Activated CD8-positive, alpha-beta memory T cell treated with anti-CD3 and anti-CD28 coated beads for 48 hours (primary cell): ENCODE measurements around the gene ACVR2A.

ENCODE experiments used
- DNase-seq, 3 experiments: peaks; one replicate each; pipeline ENCODE4 v3.0.0-alpha.2; 2020; ENCODE audit warnings: low read depth in 2 of 3, low spot score in 2 of 3

ACVR2A gene

GRCh38 chr2:147854557-147855134 is 9.8 kb downstream of the ACVR2A start:
- DNase-seq, result no peak

DNA sequence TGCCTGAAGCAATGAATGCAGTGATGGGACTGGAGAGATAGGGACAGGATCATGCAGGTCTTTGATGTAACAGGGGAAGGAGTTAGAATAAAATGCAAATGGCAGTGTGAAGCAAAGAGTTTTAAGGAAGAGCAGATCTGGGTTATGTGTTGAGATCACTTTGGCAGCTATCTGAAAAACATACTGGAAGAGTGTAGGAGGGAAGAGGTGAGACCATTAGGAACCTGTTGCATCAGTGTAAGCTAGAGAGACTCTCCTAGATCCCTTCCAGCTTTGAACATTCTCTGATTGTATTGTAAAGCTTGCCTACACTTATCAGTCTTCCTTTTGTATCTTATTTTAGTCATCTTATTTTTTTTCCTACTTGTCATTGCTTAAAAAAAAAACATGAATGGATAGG is 10.5 kb downstream of the ACVR2A start:
- no peak for DNase-seq

DNA sequence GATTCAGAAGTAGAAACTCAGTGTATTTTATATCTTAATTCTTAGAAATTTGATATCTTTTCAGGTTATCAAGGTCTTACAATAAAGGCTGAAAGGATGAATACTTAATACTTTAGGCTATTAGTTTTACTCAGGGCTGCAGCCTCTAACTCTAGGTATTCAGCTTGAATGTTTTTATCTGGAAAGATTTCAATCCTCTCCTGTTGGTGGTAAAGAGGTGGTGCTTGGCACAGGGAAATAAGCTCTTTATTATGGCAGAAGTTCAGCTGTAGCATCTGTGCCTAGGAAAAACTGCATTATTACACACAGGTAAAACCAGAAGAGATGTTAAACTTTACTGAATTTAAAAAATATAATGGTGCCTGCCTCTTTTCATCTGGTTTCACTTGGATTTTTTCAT is 11.1 kb downstream of the ACVR2A start:
- no peak for DNase-seq

DNA sequence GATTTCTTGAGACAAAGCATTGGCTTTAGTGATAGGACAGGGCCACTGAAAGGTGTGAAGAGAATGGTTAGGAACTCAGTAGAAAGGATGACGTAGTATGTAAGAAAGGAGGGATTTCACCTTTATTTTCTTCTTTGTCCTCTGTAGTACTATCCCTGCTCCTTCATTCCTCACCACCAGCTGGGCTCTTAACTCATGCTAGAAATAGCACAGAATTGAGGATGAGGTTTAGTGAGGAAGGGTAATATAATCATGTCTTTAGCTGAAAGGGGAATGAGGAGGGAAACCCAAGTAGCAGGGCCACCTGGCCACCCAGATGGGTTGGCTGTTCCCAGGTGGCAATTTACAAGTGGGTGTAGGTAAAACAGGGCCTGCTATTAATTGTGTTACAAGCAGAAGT is 15.2 kb downstream of the ACVR2A start:
- no peak for DNase-seq

DNA sequence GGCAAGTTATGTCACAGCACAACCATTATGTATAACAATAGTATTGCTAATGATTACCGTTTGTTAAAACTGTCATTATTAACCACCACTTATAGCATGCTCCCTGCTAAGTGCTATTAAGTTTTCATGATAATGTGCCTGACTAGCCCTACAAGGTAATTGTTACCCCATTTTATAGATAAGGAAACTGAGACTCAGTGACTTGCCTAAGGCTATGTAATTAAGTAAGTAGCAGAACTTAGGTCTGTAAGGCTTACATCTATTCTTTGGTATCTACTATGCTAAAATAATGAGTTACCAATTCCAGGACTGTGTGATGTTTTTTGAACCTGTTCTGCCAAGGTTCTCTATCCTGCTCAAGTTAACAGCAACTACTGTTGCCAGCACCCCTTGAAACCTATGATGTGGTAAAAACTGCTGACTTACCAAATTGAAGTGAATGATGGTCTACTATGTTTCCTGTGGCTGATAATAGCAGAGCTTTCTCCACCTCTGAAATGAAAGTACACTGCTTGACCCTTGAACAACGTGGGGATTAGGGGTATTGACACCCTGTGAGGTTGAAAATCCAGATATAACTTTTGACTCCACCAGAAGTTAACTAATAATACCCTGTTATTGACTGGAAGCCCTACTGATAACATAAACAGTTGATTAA is 18.2 kb downstream of the ACVR2A start:
- no peak for DNase-seq

- DNase-seq, result no peak
These were observed 19.0 kb downstream of the ACVR2A start for GRCh38 chr2:147863835-147864234.

DNA sequence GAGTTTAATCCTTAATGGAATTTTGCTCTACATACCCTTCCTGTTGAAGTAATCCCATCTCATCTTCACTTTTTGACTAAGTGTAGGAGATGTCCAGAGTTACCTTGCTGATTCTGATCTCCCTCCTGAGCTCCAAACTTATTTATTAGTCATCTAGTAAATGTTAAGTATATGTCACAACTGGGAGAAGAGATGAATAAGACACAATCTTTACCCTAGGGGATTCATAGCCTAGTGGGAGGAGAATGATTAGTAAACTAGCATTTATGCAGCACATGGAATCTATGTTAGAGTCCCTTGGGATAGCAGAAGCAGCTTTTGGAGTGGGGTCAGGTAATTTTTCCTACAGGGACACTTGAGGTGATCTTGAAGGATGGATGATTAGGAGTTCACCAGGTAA is 20.7 kb downstream of the ACVR2A start:
- DNase-seq, result no peak

DNA sequence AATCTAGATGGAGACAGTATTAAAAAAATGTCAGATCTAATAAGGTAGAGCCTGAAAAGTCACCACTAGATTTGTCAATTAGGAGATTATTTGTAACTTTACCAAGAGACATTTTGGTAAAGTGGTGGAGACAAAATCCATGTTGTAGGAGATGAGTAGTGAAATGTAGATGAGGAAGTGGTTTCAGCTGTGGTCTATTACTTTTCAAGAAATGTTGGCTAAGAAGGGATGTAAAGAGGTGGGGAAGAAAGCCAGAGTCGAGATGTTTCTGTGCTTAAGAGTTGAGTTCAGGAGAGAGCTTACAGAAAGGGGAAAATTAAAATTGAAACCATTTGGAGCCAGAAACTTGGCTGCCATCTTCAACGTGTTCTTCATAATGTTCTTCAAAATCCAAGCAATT is 22.2 kb downstream of the ACVR2A start:
- DNase-seq, result no peak

DNA sequence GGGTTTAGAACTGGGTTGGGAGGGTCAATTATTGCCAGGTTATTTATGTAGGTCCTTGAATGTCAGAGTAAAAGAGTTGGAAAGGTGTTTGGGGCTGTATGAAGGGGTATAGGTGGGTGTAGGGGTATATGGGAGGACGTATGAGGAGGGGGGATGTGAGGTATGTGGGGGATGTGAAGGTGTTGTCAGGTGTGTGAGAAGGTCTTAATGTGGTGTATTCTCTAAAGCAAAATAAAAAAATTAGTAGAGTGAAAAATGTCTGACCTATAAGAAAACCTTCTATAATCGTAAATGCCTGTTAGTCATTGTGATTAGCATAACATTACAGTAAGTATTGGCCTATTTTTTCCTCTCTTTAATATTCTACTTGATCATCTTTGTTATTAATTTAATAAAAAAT is 25.1 kb downstream of the ACVR2A start:
- DNase-seq, result no peak

DNA sequence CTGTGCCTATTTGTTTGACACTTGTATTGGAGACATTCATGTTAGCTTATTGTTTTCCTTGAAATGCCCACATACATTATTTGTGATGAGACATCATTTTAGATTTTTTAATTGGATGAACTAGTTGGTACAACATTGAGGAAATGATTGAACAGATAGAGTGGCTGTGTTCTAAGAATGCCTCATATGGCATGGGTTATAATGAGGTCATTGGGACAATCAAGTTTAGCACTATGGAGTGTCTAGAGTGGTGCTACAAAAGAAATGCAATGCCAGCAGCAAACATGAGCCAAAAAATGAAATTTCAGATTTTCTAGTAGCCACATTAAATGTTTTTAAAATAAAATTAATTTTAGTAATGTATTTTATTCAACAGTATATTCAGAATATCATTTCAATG is 28.1 kb downstream of the ACVR2A start:
- DNase-seq, result no peak

- no peak for DNase-seq
These were observed 29.1 kb downstream of the ACVR2A start for GRCh38 chr2:147873859-147874483.

DNA sequence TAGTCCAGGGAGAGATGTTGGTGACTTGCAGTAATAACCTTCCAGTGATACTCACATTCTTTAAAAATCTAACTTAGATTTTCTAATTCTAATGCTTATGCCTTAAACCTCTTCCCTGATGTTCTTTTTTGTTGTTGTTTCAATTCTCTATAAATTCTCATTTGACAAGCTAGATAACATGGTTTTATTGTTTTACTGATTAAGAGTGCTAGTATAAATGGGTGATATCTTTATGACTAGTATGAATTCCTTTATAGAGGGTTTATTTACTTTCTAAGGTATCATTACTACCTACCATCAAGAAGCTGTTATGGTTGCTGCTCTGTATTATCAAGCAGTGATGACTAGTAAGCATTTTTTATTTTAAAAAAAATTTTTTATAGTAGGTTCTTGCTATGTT is 35.0 kb downstream of the ACVR2A start:
- DNase-seq, result no peak

DNA sequence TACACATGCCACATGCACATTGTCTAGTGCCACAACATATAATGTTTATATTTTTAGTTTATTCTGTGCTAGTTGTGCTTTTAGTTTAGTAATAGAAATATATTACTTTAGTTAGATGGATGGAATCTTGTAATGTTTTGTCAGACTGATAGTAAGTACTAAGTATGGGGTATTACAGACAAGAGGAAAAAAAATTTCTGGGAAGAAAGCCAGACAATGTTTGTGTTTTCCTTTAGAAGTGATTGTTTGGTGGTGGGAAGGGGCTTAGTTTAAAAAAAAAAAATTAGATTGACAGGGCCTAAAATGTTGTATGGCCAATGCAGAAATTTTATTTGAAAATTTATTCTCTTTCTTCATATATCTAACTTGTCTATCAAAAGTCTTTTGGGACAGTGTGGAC is 37.8 kb downstream of the ACVR2A start:
- DNase-seq, result no peak

- DNase-seq, result no peak
These were observed 40.0 kb downstream of the ACVR2A start for GRCh38 chr2:147884830-147885229.

DNA sequence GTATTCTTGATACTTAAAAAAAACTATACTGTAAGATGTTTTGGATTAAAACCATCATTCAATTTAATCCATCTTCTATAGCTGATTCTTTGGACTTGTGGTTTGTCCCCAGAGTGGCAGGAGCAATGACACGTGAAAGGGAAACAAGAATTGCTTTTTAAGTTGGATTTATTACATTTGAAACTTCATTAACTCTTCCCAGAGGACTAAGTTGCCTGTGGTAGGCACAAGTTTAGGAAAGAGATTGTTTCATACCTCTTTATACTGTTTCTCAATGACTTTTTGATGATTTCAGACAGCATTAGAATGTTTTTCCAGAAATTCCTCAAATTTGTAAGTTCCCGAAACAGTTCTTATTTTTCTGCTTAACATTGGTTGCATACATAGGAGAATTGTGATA is 41.3 kb downstream of the ACVR2A start:
- DNase-seq, result no peak

DNA sequence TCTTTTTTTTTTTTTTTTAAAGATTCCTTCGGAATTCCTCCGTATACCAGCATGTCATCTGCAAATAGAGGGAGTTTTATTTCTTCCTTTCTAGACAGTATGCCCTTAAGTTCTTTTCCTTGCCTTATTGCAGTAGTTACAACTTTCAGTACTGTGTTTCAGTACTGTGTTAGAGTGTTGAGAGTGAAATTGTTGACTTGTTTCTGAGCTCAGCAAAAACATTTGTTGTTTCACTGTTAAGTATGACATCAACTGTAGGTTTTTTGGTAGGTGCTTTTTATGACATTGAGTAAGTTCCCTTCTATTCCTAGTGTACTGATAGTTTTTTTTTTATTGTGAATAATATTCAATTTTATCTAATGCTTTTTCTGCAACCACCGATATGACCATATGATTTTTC is 43.9 kb downstream of the ACVR2A start:
- DNase-seq, result no peak

DNA sequence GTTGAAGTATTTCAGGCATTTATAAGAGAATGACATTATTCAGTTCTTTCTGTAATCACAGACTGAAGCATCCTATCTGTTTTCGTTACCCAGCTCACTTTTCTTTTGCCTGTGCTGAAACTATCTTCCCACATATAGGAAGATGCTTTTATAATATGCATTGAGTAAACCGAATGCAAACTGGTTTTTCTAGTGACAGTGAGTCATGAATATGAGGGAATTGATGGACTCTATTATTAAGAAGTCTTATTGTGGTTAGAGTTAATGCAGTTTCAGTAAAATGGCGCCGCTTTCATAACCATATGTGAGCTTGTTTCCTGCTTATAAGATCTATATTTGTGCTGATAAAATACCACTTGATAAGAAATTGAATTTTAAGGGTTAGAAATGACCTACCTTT is 59.2 kb downstream of the ACVR2A start:
- no peak for DNase-seq

DNA sequence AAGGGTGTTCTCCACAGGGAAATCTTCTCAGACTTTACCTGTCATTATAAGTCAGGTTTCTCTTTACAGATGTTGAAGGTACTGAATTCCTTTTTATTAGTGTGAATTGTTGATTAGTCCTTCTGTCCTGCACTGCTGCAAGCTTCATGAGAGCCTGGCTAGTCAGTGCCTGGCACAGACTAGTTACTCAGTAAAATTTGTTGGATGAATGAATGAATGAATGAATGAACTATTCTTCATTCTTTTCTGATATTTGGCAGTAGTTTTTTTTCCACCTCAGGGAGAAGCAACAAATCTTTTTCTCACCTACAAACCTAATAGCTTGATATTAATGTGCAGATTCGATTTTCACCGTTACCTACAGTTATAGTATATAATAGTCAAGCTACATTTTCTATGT is 64.3 kb downstream of the ACVR2A start:
- no peak for DNase-seq

- no peak for DNase-seq
These were observed 66.2 kb downstream of the ACVR2A start for GRCh38 chr2:147910990-147911473.

- DNase-seq, result no peak
These were observed 69.1 kb downstream of the ACVR2A start for GRCh38 chr2:147913701-147914480.

- no peak for DNase-seq
These were observed 71.2 kb downstream of the ACVR2A start for GRCh38 chr2:147916067-147916466.

DNA sequence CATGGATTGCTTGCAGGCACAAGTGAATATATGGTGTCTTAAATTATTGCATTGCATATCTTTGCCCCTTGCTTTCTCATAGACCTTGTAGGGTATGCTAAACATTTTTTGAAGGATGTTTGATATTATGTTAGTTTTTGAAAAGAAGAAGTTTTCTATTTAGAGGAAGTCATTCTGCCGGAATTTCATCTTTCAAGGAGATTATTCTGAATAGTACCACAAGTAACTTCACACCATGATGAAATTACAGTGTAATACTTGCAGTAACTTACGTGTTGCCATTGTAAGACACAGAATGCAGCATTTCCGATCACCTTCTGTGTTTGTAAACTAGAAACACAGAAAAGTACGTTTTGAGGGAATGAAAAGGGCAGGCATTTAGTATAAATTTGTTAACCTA is 71.9 kb downstream of the ACVR2A start:
- DNase-seq, result no peak
